H9 (cell line): ENCODE results near the gene POLR2H. TPM values are rescaled to one million over a fixed set of nuclear protein-coding genes. Genes with fewer than 3 reads are reported as not detected.

Experiments used
- DNase-seq: peaks from one replicate; pipeline ENCODE4 v3.0.0-alpha.2; 2017
- H2AFZ ChIP-seq: one replicate; pipeline ENCODE4 v1.6.1; 2013; ENCODE audit warnings: mild to moderate bottlenecking, low read length, control low read depth, moderate library complexity
- H2AK5ac ChIP-seq: 2 replicates; pipeline ENCODE4 v1.6.1; 2013; ENCODE audit warnings: low read length, control low read depth, mixed read lengths; ENCODE audit not compliant: insufficient read length
- H2BK120ac ChIP-seq: one replicate; pipeline ENCODE4 v1.6.1; 2013; ENCODE audit warnings: low read depth, mild to moderate bottlenecking, low read length, control low read depth, inconsistent platforms; ENCODE audit not compliant: poor library complexity, severe bottlenecking
- H2BK12ac ChIP-seq: 2 replicates; pipeline ENCODE4 v1.6.1; 2013; ENCODE audit warnings: low read length, control low read depth, mixed read lengths, low read depth; ENCODE audit not compliant: insufficient read length
- H2BK15ac ChIP-seq: 2 replicates; pipeline ENCODE4 v1.6.1; 2013; ENCODE audit warnings: low read depth, low read length, control low read depth
- H2BK20ac ChIP-seq: one replicate; pipeline ENCODE4 v1.6.1; 2013; ENCODE audit warnings: low read depth, mild to moderate bottlenecking, low read length, control low read depth, inconsistent platforms; ENCODE audit not compliant: poor library complexity, severe bottlenecking
- H2BK5ac ChIP-seq: 2 replicates; pipeline ENCODE4 v1.6.1; 2013; ENCODE audit warnings: low read length, control low read depth, mixed read lengths; ENCODE audit not compliant: insufficient read length
- H3K14ac ChIP-seq: 2 replicates; pipeline ENCODE4 v1.6.1; 2013; ENCODE audit warnings: low read length, control low read depth; ENCODE audit not compliant: insufficient read depth
- H3K18ac ChIP-seq: 2 replicates; pipeline ENCODE4 v1.6.1; 2013; ENCODE audit warnings: low read depth, mild to moderate bottlenecking, mixed read lengths, low read length, control low read depth; ENCODE audit not compliant: insufficient read length
- H3K23ac ChIP-seq: 2 replicates; pipeline ENCODE4 v1.6.1; 2013; ENCODE audit warnings: low read length, control low read depth, mixed read lengths, low read depth; ENCODE audit not compliant: insufficient read length
- H3K23me2 ChIP-seq: 2 replicates; pipeline ENCODE4 v1.6.1; 2013; ENCODE audit warnings: low read depth, mild to moderate bottlenecking, mixed read lengths, low read length, control low read depth; ENCODE audit not compliant: insufficient read length, poor library complexity, severe bottlenecking
- H3K27ac ChIP-seq: 2 replicates; pipeline ENCODE4 v1.5.1; 2013; ENCODE audit warnings: low read length, control low read depth, mixed read lengths, low read depth; ENCODE audit not compliant: insufficient read length
- H3K27me3 ChIP-seq: 2 replicates; pipeline ENCODE4 v1.6.1; 2013; ENCODE audit warnings: low read length, control low read depth, inconsistent platforms; ENCODE audit not compliant: insufficient read depth
- H3K4ac ChIP-seq: 2 replicates; pipeline ENCODE4 v1.6.1; 2013; ENCODE audit warnings: low read depth, mild to moderate bottlenecking, control low read depth, inconsistent platforms, low read length, moderate library complexity
- H3K4me1 ChIP-seq: 2 replicates; pipeline ENCODE4 v1.6.1; 2013; ENCODE audit warnings: low read length, control low read depth, inconsistent platforms; ENCODE audit not compliant: insufficient read depth
- H3K4me2 ChIP-seq: 2 replicates; pipeline ENCODE4 v1.6.1; 2013; ENCODE audit warnings: low read length, control low read depth, mixed read lengths; ENCODE audit not compliant: insufficient read length, insufficient read depth
- H3K56ac ChIP-seq: 2 replicates; pipeline ENCODE4 v1.6.1; 2013; ENCODE audit warnings: low read depth, mild to moderate bottlenecking, mixed read lengths, low read length, control low read depth; ENCODE audit not compliant: insufficient read length
- H3K79me1 ChIP-seq: 2 replicates; pipeline ENCODE4 v1.6.1; 2013; ENCODE audit warnings: low read depth, mild to moderate bottlenecking, moderate library complexity, low read length, control low read depth, inconsistent platforms; ENCODE audit not compliant: insufficient read depth, poor library complexity, severe bottlenecking
- H3K79me2 ChIP-seq: 2 replicates; pipeline ENCODE4 v1.6.1; 2013; ENCODE audit warnings: low read length, control low read depth, inconsistent platforms; ENCODE audit not compliant: insufficient read depth
- H3K9ac ChIP-seq: 2 replicates; pipeline ENCODE4 v1.6.1; 2013; ENCODE audit warnings: low read length, control low read depth, mixed read lengths; ENCODE audit not compliant: insufficient read length; ENCODE audit errors: extremely low read depth
- H3K9me3 ChIP-seq: one replicate; pipeline ENCODE4 v1.6.1; 2013; ENCODE audit warnings: low read depth, low read length, inconsistent platforms; ENCODE audit not compliant: control insufficient read depth
- H3T11ph ChIP-seq: one replicate; pipeline ENCODE4 v1.6.1; 2013; ENCODE audit warnings: mild to moderate bottlenecking, low read length, control low read depth, inconsistent platforms
- H4K20me1 ChIP-seq: one replicate; pipeline ENCODE4 v1.6.1; 2013; ENCODE audit not compliant: control insufficient read depth, insufficient read length, insufficient read depth
- H4K5ac ChIP-seq: 2 replicates; pipeline ENCODE4 v1.6.1; 2013; ENCODE audit warnings: low read depth, mild to moderate bottlenecking, mixed read lengths, low read length, control low read depth; ENCODE audit not compliant: insufficient read length
- H4K8ac ChIP-seq: replicated peaks from 2 replicates; pipeline ENCODE4 v1.6.1; 2013; ENCODE audit warnings: low read length, control low read depth, mixed read lengths, low read depth; ENCODE audit not compliant: insufficient read length
- H4K91ac ChIP-seq: 2 replicates; pipeline ENCODE4 v1.6.1; 2013; ENCODE audit warnings: low read depth, mild to moderate bottlenecking, moderate library complexity, mixed read lengths, low read length, control low read depth; ENCODE audit not compliant: insufficient read length
- H3K27ac Mint-ChIP-seq, 3 experiments: 2 replicates in 2 of 3; 3 replicates in 1 of 3; pipeline ENCODE4 v1.8.0; 2020 to 2021; ENCODE audit warnings: mixed read lengths in 3 of 3, mild to moderate bottlenecking in 1 of 3, moderate library complexity in 1 of 3
- H3K27me3 Mint-ChIP-seq: 2 replicates; pipeline ENCODE4 v1.8.0; 2021; ENCODE audit warnings: low read depth, mild to moderate bottlenecking, moderate library complexity, mixed read lengths
- H3K36me3 Mint-ChIP-seq, 3 experiments: 2 replicates in 2 of 3; 3 replicates in 1 of 3; pipeline ENCODE4 v1.8.0; 2020 to 2021; ENCODE audit warnings: low read depth in 3 of 3, mixed read lengths in 3 of 3; ENCODE audit not compliant: insufficient read depth in 1 of 3
- H3K4me1 Mint-ChIP-seq, 2 experiments: 2 replicates each; pipeline ENCODE4 v1.8.0; 2020; ENCODE audit warnings: mixed read lengths in 2 of 2
- H3K4me3 Mint-ChIP-seq, 2 experiments: 2 replicates in 1 of 2; 3 replicates in 1 of 2; pipeline ENCODE4 v1.8.0; 2020 to 2021; ENCODE audit warnings: mild to moderate bottlenecking in 2 of 2, mixed read lengths in 2 of 2, moderate library complexity in 1 of 2
- H3K9me3 Mint-ChIP-seq, 2 experiments: 2 replicates in 1 of 2; 3 replicates in 1 of 2; pipeline ENCODE4 v1.8.0; 2020; ENCODE audit warnings: mild to moderate bottlenecking in 2 of 2, mixed read lengths in 2 of 2, moderate library complexity in 1 of 2
- CTCF ChIP-seq: fragments of 200-600 bp; sonication (generic); conservative IDR thresholded peaks from 3 replicates; pipeline ENCODE4 v1.8.0; 2021; ENCODE audit warnings: antibody characterized with exemption, mild to moderate bottlenecking
- WGBS: extraction: QIAGEN DNeasy Blood & Tissue Kit; methylation state at CpG from one replicate; pipeline ENCODE4 v1.1.7; 2013; ENCODE audit warnings: missing lambda C conversion rate, low lambda C conversion rate, mixed read lengths; ENCODE audit not compliant: insufficient read length; ENCODE audit errors: extremely low coverage; 5-methylcytosine and 5-hydroxymethylcytosine counted together
- total RNA-seq: library from RNA; stranded (reverse); gene quantifications from 2 replicates; pipeline ENCODE4 v1.2.1, GENCODE V29; 2021

Gene POLR2H
- total RNA-seq, 1 experiment from 2014 or later = 115 TPM

- Histone ChIP-seq H3K79me1 (no peaks in the 10 kb centered on the region), H2BK12ac (no peak overlapping the region), H4K91ac (no peak overlapping the region), H3K9ac (no peak overlapping the region), H2BK5ac (no peak overlapping the region), H3K23me2 (no peaks in the 10 kb centered on the region), H4K20me1 (no peaks in the 10 kb centered on the region), H3K79me2 (no peaks in the 10 kb centered on the region), H3K18ac (no peak overlapping the region), H3K4me2 (no peak overlapping the region), H3K23ac (no peak overlapping the region), H3T11ph (no peak overlapping the region), H3K4me1 (peaks cover 3% of the 10 kb centered on the region; the same call in 1 of the 2 replicates), H4K8ac (no peak overlapping the region), H2AK5ac (no peak overlapping the region), H4K5ac (no peak overlapping the region), H2BK120ac (no peak overlapping the region), H3K14ac (no peak overlapping the region), H3K4ac (no peak overlapping the region), H2BK20ac (no peak overlapping the region), H3K27ac (no peak overlapping the region), H3K56ac (no peak overlapping the region), H3K9me3 (no peaks in the 10 kb centered on the region), H3K27me3 (no peaks in the 10 kb centered on the region), H2BK15ac (no peak overlapping the region), H2AFZ (no peak overlapping the region)
- Mint-ChIP-seq H3K27ac (no peak overlapping the region), H3K9me3 (no peaks in the 10 kb centered on the region), H3K36me3 (no peaks in the 10 kb centered on the region), H3K27me3 (peaks cover 2% of the 10 kb centered on the region), H3K4me1 (peaks cover 4% of the 10 kb centered on the region in 2 experiments; a peak in 2 of 4 replicates), H3K4me3 (no peak overlapping the region)
- WGBS = 100% methylated on average over 9 of the region's 16 CpGs
- no peak for TF ChIP-seq CTCF
- no peak for DNase-seq
Measured at GRCh38 chr3:184414418-184415202, 53.1 kb downstream of the POLR2H start.
